Fibroblast of the conjunctiva (primary cell): ENCODE results near the gene FOXE3.

Experiments used
- DNase-seq: peaks from one replicate; pipeline ENCODE4 v3.0.0-alpha.2; 2010; ENCODE audit warnings: low read depth

Gene FOXE3

DNA sequence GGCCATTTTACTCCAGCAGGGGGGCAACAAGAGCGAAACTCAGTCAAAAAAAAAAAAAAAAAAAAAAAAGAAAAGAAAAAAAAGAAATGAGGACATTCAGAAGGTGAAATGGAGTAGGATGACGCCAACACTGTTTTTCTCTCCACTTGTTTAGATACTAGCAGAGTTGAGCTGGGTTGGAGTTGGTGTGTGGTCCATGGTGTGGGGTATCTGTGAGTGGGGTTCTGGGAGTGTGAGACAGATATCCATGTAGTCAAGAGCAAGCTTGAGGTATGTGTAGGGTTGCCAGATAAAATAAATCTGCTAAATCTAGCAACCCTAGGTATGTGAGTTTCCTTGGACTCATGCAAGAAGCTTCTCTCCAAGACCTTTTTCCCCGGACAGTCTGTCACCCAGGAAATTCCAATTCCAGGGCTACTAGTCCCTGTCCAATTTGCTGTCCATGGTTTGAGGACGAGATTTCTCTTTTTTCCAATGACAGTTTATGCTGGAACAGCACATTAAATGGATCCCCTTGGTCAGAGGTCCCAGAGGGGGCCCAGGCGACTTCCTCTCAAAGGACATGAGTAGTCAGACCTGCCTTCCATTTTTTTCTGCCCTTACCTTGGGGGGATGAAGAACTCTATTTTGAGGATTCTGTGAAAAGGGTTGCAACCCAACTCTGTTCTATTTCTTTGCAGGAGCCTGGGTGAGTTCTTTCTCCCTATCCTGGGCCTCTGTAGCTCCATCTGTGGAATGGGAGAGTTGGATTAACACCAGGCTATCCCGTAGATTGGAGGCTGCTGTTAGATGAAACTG lies 19.6 kb downstream of the FOXE3 start:
- no peak for DNase-seq

DNA sequence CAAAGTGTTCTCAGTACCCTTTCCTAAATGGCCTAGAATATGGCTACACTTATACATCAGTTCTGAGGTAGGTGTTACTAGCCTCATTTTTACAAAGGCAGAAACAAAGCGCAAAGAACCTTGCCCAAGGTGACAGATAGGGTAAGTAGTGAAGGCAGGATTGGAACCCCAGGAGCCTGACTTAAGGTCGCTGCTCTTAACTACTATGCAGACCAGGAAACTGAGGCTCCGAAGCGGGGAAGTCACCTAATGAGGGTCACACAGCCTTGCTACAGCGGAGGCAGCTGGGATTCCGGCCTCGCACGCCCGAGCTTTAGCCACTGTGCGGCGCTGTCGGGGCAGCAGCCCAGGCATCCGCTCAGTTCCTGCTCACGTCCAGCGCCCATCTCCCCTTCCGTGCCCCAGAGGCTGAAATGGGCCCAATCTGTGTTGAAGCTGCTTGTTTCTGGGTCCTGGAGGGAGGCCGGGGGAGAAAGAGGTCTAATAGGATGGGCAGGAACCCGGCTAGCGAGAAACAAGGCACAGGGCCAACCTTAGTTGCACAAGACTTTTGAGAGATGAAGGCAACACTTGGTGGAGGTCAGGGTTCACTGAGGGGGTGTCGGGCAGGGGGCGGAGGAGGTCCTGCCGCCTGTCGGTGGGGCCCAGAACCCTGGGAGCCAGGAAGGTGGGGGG lies 20.4 kb downstream of the FOXE3 start:
- peak; percentile 64 for DNase-seq

DNA sequence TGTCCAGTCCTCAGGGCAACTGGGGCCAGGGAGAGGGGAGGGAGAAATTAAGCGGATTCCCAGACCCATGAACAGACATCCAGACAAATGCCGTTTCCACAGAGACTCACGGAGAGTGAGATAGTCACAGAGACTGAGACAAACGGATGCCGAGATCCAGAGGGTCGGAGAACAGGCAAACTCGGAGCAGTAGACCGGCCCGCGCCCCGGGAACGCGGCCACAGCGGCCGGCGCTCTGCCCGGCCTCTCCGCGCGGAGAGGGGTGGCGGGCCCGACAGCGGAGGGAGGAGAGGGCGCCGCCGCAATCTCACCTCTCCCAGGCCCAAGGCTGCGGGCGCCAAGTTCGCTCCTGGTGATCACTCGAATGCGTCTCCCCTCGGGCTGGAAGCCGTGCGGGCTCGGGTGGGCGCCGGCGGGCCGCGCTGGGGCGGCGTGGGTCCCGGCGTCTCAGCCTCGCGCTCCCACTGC lies 20.9 kb downstream of the FOXE3 start:
- DNase-seq = no peak

DNA sequence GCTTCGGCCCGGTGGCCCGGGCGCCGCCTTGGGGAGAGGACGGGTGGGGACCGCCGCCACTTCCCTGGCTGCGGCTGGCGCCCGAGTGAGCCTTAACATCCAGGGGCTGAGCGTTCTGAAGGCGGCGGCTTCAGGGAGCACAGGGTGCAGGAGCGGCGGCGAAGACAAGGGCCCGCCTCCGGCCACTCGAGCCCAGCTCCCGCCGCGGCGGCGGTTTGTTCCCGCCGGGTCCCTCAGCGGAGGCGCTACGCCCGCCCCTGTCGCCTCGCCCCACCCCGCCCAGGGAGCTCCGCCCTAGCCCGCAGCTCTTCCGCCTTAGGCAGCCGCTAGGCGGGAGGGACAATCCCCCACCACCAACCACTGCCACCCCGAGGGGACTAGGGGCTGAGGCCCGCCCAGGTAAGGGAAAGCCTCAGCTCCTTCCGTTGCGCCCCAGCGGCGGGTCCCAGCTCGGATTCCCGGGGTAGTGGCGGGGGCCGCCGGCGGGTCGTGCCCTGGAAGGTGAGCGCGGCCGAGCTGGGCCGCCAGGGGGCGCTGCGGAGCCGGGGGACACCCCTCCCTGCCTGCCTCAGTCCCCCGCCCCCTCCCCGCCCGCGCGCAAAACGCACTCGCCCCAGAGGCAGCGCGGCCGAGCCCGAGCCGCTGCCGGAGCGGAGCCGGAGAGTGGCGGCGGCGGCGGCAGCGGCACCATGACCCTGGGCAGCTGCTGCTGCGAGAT lies 21.5 kb downstream of the FOXE3 start, which contains the start of gene FOXD2:
Gene FOXD2 (plus strand): TSS at position 598 of the 718 bp plus-strand sequence. CDS start 92 bp downstream, at position 690.
- peak; percentile 31 for DNase-seq

DNA sequence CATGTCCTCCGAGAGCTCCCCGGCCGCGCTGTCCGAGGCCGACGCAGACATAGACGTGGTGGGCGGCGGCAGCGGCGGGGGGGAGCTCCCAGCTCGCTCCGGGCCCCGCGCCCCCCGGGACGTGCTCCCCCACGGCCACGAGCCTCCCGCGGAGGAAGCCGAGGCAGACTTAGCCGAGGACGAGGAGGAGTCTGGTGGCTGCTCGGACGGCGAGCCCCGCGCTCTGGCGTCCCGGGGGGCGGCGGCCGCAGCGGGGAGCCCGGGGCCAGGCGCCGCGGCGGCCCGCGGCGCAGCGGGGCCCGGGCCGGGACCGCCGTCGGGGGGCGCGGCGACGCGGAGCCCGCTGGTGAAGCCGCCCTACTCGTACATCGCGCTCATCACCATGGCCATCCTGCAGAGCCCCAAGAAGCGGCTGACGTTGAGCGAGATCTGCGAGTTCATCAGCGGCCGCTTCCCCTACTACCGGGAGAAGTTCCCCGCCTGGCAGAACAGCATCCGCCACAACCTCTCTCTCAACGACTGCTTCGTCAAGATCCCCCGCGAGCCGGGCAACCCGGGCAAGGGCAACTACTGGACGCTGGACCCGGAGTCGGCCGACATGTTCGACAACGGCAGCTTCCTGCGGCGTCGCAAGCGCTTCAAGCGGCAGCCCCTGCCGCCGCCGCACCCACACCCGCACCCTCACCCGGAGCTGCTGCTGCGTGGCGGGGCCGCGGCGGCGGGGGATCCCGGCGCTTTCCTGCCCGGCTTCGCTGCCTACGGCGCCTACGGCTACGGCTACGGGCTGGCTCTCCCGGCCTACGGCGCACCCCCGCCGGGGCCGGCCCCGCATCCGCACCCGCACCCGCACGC lies 22.3 kb downstream of the FOXE3 start:
- DNase-seq = no peak

DNA sequence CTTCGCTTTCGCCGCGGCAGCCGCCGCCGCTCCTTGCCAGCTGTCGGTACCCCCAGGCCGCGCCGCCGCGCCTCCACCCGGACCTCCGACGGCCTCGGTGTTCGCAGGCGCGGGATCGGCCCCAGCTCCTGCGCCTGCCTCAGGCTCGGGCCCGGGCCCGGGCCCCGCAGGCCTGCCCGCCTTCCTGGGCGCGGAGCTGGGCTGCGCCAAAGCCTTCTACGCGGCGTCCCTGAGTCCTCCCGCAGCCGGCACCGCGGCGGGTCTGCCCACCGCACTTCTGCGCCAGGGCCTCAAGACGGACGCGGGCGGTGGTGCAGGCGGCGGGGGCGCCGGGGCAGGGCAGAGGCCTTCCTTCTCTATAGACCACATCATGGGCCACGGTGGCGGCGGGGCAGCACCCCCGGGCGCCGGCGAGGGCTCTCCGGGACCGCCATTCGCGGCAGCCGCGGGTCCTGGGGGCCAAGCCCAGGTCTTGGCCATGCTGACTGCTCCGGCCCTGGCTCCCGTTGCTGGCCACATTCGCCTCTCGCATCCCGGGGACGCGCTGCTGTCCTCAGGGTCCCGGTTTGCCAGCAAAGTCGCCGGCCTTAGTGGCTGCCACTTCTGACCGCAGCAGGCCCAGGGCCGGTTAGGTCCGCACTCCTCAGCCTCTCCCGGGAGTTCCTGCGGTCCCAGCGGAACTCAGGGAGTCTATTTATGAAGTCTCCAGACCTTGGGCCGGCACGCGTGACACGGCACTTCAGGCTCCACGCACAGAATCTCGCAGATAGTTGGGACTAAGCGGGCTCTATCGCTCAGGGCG lies 23.1 kb downstream of the FOXE3 start:
- no peak for DNase-seq

DNA sequence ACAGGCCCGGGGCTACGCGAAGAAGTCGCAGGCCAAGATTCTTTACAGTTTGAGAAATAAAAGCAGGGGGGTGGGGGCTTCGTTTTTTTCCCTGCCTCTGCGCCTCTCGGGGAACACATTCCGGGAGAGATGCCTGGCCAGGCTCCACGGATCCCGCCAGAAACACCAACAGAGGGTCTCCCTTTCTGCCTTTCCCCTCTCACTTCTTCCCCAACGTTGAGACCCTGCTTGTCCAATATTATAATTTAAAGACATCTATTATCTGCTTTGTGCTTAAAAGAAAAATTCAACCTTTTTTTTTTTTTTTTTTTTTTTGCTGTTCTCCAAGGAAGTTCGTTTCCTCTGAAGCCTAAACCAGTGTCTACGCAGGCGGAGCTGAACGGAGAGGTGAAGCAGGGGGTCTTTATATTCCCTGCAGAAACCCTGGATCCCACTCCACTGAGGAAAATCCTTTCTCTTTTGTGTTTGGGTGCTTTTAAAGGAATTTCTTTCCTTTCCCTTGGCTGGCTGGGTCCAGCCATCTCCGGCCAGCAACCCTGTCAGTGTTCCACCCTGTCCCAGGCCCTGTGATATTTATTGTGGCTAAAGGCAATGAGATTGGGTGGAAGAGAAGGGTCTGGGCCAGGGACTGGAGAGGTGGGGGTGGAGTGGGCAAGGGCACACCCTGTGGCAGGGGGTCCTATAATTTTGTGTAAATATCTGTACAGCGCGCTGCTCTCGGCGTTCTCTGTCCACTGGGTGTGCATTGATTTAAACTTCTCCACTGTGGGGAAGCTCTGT lies 23.9 kb downstream of the FOXE3 start:
- DNase-seq = no peak

DNA sequence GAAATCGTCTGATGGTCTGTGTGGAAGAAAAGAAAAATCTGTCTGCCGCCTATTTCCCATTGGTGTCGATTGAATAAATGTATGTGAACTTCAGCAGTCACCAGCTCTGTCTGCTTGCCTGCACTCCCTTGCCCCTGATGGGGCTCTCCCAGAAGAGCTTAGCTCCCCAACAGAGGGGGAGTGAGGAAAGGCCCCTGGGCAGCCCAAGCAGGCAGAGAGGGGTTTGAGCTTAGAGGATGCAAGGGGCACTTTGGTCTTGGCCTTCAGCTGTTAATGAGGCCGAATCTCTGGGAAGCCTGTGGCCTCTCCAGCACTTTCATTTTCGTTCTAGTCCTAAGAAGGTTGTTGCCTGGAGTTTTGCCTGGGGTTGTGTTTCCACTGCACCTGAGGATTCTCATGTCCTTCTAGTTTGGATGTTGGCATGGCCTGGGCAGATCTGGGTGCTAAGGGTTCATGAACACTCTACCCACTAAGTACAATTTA lies 24.6 kb downstream of the FOXE3 start:
- no peak for DNase-seq

DNA sequence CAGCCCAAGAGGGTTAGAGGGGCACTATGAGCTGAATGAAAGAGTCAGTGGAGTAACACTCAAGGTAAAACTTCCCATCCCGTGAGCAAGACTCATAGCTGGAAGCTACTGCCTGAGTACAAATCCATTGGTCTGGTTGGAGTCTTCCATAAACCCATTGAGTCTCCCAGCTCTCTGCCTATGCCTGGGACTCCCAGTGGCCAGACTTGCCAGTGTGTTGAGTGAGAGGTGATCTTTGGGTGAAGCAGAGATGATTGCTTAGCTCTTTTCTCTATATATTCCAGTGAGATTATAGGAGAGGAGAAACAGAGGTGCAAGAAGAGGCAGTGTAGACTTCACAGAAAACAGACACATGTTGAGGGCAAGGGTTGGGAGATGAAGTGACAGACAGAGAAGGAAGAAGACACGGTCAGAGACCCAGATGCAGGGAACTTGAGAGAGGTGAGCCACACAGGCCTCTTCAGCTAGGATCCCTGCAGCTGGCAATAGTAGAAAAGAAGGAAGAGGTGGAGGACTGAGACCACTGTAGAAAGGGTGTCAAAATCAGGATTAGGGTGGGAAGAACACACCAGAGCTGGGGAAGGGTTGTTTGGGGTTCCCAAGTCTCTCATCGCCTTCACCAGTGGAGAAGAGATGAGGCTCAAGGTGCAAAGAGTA lies 25.5 kb downstream of the FOXE3 start:
- no peak for DNase-seq

DNA sequence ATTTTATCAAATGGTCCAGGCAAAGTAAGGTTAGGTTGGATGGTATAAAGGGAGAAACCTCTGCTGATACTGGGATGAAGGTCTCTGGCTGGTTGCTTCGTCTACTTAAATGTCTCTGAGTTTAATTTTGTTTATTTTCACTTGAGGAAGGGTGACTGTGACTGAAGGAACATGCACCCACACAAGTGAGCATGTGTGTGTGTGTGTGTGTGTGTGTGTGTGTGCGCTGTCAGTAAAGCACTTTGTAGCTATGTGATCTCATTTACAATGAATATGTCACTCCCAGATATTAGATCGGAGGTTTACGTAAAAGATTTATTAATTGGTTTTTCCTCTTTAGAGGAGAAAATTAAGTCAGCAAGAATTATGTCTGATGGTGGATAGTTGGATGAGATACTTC lies 26.1 kb downstream of the FOXE3 start:
- DNase-seq = no peak

DNA sequence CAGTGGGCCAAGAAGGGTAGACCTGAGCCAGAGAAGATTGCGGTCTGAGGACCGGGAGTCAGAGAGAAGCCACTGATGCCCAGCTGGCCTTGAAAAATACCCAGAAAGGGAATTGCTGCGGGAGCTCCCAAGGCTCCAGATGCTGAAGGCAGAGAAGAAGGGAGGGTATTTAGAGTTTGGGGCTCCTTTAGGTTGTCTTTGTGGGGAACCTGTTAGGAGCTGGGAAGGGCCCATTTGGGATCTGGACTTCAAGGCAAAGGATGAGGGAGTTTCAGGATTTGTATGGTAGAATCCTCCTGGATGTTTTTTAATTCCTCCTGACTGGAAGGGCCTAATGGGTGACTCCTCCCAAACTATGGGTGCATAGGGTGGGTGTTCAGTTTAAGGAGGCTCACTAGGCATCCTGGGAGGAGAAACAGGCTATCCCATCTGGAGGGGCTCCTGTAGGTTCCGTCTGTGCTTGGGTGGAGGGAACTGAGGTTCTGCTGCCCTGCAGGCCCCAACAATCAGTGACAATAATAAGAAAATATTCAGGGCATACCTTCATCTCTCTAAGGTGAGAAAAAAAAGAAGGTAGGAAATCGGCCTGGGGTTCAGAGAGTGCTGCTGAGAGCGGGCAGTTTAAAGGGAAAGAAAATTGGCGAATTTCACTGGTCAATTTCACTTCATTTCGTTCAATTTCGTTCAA lies 26.9 kb downstream of the FOXE3 start:
- no peak for DNase-seq

DNA sequence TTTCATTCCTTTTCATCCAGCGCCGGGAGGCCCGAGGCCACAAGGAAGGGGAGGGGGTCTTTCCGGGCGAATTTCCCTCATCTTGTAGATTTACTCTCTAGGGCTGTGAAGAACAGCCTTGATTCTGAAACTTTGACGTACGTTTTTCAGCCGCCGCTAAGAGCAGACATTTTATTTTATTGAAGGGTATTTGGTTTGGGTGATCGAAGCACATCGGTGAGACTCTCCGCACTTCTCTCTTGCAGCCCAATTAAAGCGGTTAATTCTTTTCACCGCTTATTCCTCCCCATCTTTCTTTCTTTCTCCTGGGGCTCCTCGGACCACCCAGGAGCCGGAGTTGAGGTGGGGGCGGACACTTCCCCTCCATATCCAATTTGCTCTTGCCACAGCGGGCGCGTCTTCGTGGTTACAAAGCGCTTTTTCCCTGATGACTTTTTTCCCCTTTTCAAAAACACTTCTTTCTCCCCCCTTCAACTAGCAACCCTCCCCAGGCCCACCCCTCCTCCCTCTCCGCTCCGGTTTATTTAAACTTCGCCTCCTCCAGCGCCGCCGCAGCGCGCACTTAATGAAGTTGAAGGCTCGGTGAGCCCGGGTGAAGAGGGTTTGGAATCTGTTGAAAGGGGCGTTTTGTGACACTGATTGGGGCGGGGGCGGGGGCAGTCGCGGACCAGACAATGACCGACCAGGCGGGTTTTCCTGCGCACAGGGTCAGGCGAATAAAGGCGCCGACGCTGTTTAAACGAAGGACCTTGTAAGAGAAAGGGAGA lies 27.6 kb downstream of the FOXE3 start:
- DNase-seq = no peak

DNA sequence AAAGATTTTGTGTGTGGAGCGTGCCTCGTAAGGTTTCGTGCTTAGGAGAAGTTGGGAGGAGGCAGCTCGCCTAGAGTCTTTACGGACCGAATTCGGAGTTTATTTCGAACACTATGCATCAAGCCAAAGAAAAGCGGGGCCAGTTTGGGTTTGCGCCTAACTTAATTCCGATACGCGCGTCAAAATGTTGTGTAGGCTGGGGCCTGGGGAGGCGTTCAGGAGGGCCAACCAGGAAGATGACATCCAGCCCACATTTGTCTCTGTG lies 28.1 kb downstream of the FOXE3 start:
- DNase-seq = no peak

DNA sequence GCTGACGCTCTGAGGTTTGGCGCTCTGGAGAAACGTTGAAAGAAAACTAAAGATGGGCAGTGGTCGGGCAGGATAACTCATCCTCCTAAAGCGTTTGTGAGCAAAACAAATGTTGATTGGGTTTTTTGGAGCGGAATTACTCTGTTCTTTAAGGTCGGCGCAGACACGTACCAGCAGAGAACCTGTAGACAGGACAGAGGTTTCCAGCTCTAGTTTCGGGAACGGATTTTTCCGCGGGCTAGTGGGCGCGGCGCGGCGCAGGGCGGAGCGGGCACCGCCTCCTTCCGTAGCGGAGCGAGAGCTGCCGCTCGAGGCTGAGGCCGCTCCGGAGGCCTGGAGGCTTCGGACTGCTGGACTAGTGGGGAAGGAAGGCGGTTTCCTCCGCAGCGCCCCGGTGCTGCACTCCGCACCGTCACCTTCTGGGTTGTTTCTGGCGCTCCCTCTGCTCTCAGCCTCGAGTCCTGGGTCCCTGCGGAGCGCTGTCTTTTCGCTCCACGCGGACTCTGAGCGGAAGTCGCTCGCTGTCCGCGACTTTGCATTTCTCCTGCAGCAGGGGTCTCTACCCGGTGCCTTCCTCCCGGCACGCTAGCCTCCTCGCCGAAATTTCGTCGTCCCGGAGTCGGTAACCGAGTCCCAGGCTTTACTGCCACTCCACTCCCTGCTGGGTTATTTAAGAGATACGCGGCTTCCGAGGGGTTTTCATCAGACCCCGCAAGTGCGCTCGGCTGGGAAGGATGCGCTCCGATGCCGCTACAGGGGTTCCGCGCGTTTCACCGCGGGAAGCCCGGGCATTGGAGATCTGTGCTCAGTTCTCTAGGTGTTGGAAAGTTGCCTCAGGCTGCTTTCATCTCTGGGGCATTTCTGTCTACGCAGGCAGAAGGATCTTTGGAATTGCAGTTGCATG lies 28.7 kb downstream of the FOXE3 start:
- no peak for DNase-seq

DNA sequence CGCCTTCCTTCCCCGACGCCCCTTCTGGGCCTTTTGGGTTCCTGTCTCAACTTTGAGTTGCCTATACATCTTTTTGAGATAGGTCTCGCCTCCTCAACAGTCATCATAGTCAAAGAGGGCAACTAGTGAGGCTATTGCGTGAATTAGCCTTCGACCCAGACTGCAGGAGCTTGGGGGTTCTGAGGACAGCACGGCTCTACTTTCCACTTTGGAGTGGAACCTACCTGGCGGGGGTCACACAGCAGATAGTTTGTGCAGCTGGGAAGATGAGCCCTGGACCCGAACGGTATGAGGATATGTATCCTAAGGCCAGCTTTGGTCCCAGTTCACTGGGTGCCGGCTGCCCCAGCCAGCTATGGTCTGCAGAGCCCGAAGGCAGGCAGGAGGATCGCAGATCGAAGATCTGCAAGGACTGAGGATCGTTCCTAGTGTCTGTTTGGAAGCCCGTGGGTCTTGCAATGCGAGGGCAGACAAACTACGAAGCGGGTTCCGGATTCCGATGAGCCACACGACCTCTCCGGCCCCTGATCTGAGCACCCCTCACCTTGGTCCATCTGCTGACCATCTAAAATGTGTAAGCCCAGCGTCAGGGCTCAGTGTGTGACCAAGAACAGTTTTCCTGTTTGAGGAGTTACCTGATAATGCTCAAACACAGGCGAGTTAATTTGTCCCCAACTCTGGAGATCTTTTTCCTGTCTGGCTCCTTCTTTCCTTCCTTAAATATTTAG lies 29.9 kb downstream of the FOXE3 start:
- no peak for DNase-seq

DNA sequence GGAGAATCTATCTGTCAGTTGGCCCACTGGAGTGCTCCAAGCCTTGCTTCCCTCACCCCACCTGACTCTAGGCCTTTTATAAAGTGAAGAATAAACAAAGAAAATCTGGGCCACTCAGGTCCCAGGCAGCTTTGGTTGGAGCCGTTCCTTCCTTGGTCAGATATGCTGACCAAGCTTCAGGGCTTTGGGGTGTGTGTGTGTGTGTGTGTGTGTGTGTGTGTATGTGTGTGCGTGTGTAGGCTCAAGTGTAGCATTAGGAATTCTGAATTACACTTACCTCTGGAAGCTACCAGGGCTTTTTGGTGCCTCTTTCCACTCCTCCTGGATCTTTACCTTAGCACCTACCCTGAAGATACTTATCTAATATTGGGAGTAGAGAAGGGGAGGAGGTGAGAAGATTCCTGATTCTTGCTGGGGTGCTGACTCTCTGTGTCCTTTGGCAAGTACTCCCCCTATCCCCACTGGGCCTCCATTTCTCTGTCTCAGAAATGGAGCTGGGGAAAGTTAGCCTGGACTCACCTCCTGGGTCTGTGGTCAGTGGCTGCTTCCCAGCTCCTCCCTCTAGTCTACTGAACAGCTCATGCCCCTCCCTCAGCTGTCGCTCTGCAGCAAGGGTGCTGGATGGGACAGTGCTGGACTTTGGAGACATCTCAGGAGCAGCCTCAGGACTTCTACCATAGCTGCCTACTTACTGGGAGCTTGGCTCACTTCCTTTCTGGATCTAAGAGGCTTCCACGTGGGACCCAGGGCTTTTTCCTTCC lies 32.6 kb downstream of the FOXE3 start:
- no peak for DNase-seq
